Measurements from ENCODE around the gene TCERG1L.

The TCERG1L gene

DNA sequence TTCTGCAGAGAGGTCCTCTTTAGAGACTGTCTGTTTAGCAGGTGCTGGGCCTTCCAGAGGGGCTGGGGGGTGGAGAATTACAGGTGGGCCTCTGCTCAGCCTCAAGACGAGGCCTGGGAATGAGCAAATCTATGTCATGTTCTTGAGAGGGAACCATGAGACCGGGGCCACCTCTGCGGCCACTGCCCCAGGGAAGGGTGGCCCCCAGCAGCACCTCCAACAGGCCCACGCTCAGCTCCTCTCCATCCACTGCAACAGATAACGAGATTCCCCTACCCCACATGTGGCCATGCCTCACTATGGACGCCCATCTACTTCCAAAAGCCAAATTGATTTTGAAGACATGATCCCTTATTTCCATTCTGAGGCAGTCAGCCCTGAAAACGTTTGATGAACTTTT is 176.9 kb downstream of the TCERG1L start:
- no peak for DNase-seq (ENCODE audit: low read depth, low spot score)
- no peak overlapping the region for H3K27ac ChIP-seq

DNA sequence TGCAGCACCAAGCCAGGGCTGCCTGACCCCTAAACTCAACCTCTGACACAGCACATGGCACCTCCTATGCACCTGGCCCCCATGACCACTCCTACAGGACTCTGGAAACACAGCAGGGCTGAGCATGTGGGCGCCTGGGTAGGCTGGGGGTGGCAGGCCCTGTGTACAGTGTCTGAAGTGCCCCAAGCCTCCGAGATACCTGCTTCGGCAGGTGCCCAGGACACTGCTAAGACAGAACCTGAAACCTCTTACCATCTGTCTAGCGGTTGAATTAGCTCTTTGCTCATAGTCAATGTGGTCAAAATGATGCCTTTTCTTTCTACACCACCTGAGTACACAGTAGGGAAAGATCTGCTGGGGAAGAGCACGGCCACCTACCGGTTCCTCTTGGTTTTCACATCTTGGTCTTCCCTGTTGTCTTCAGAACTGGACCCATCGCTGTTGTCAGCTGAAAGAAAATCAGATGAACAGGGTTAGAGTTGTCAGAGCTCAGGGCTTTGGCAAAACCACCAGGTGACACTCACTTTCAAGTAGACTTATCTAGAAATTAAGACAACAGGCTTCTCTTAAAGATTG is 177.4 kb downstream of the TCERG1L start:
- no peak for DNase-seq (ENCODE audit: low read depth, low spot score)
- H3K27ac ChIP-seq: no peak overlapping the region

DNA sequence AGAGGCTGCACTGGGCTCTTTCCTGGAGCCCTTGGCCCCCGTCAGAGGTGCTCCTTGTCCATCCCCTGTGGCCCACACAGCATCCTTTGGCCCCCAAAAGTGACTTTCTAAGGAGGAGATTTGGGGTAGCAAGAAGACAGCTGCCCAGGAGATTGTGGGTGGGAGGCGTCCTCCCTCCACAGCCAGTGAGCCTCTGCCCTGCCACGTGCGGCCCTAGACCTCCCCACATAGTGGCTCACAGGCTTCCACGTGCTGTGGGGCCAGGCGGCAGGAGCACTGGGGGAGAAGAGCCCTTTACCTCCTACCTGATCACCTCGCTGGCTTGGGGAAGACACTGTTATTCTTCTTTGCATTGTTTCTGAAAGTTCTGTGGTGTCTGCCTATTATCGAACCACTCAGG is 178.8 kb downstream of the TCERG1L start:
- DNase-seq (ENCODE audit: low read depth, low spot score): no peak
- no peak overlapping the region for H3K27ac ChIP-seq

DNA sequence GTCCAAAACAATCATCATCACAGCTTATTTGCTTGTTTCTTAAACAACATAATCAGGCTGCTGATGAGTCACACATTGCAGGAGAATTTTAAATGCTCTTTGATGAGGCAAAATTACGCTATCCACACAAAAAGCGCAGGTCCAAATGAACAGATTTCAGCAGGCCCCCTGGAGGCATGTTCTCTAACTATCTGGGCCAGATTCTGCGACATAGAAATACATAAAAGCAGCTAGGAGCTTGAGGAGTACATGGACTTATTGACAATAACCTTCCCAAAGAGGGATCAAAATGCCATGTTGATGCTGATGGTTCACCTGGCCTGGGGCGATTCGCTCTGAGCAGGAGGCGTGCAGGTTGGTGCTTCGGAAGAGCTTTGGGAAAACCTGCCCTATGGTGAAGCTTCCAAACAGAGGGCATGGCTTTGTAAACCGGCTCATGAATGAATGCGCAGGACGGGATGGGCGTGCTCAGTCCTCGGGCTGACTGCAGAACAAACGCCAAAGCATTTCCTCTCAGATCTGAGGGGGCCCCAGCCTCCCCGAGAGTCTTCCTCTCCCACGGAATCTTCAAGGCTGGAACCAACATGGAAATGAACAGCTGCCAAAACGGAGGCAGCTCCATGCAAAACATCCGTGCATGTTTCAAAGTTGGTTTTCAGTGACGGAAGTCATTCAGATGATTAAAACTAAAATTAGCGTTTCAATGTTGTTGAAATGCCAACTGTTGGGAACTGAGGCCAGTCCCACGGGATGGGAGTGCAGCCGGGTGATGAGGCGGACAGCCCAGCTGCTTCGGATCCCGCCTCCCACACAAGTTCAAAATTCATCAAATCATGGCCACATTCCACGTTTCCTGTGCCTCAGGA is 179.6 kb downstream of the TCERG1L start:
- no peak for DNase-seq (ENCODE audit: low read depth, low spot score)
- H3K27ac ChIP-seq: no peak overlapping the region

DNA sequence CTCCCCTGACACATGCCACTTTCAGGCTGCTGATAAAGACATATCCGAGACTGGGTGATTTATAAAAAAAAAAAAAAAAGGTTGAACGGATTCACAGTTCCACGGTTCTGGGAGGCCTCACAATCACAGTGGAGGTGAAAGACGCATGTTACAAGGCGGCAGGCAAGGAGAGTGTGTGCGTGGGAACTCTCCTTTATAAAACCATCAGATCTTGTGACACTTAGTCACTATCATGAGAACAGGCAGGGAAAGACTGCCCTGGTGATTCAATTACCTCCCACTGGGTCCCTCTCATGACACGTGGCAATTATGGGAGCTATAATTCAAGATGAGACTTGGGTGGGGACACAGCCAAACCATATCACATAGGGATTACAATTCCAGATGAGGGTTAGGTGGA is 181.5 kb downstream of the TCERG1L start:
- no peak overlapping the region for H3K27ac ChIP-seq
- DNase-seq (ENCODE audit: low read depth, low spot score): no peak

DNA sequence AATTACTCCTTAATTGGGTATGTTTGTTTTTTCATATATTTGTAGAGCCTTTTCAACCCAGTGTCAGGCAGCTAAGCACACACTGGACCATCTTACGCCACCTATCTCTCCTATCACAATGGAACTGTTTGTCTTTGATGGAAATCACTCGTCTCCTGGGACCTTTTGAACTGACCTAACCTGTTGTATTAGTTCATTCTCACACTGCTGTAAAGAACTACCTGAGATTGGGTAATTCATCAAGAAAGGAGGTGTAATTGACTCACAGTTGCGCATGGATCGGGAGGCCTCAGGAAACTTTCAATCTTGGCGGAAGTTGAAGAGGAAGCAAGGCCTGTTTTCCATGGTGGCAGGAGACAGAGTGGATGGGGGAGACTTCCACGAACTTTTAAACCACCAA is 182.0 kb downstream of the TCERG1L start:
- no peak for DNase-seq (ENCODE audit: low read depth, low spot score)
- H3K27ac ChIP-seq: no peak overlapping the region

DNA sequence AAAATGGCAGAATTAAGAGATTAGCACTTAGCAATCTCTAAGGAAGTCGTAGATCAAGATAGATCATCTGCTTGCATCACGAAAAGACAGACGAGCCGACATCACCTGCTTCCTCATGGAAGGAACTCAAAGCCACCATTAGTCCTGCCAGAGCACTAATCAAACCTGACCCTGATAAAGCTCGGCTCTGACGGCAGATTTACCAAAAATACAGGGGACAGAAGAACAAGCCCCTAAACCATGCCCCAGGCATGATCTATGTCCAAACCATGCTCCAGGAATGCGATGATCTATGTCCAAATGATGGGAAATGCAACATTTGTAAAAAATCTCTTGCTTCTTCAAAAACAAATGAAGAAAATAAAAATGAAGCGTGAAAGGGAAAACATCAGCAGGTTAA is 182.8 kb downstream of the TCERG1L start:
- no peak for DNase-seq (ENCODE audit: low read depth, low spot score)
- no peak overlapping the region for H3K27ac ChIP-seq

DNA sequence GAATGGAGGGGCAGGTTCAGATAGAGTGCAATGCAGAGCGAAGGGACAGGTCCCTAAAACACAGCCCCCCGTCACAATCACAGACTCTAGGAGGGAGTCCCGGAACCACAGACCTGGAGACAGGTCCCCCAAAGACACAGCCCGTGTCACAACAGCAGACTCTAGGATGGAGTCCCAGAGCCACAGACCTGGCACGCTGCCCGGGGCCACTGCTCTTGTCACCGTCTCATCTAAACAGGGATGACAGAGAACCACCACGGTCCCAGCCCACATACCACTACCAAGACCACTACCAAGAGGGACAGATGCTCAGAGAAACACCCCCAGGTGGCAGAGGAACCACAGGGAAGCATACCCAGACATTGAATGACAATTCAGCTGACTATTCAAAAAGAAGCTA is 183.9 kb downstream of the TCERG1L start:
- H3K27ac ChIP-seq: no peak overlapping the region
- no peak for DNase-seq (ENCODE audit: low read depth, low spot score)

DNA sequence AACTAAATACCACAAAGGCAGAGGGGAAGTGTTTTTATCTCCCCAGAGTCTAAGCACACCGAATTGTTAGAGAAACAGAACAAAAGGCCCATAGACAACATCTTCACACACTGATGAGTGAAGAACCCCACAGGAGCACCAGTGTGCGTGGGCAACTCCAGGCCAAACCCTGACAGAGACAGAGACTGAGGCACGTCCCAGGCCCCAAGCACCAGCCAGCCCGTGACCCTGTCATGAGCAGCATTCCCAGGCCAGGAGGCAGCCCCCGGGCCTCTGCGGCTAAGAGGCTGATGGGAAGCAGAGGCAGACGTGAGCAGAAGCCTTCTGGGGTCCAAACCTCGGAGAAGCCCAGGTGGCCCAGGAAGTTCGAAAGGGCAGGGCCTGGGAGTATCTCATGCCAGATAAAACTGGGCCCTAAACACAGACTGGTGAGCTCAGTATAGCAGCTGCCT is 184.4 kb downstream of the TCERG1L start:
- DNase-seq (ENCODE audit: low read depth, low spot score): no peak
- H3K27ac ChIP-seq: no peak overlapping the region

DNA sequence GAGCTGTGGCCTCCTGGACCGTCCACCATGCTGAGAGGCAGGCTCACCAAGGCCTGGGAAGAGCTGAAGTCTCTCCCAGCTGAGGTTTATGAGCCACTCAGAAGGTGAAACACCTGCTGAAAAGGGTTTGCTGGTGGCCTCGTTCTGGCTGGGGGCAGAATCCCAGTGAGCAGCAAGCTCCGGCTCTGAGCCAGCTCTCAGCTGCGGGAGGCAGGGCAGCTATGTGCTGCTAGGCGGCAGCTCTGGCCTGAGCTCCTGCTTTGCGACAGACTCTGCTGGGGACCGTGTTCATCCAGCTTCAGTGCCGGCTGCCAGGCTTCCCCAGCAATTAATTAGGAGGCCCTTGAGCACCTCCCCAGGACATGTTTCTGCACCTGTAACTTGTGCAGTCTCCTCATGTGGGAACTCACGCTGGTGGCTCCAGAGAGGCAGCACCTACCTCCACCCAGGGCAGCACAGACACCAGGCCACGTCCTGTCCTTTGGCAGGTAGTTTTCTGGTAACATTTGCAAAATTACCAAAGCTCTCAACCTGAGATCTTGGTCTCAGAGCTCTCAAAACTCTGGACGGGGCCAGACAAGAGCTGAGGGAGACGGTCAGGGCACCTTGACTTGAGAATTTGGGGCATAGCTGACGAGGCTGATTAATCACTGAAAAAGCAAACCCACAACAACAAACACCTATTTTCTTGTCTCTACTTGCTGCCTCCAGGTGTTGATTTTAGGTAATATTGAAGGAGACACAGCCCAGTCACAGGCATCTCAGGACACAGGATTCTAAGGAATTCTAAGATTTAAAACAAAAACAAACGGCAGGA is 185.0 kb downstream of the TCERG1L start:
- no peak overlapping the region for H3K27ac ChIP-seq
- no peak for DNase-seq (ENCODE audit: low read depth, low spot score)

DNA sequence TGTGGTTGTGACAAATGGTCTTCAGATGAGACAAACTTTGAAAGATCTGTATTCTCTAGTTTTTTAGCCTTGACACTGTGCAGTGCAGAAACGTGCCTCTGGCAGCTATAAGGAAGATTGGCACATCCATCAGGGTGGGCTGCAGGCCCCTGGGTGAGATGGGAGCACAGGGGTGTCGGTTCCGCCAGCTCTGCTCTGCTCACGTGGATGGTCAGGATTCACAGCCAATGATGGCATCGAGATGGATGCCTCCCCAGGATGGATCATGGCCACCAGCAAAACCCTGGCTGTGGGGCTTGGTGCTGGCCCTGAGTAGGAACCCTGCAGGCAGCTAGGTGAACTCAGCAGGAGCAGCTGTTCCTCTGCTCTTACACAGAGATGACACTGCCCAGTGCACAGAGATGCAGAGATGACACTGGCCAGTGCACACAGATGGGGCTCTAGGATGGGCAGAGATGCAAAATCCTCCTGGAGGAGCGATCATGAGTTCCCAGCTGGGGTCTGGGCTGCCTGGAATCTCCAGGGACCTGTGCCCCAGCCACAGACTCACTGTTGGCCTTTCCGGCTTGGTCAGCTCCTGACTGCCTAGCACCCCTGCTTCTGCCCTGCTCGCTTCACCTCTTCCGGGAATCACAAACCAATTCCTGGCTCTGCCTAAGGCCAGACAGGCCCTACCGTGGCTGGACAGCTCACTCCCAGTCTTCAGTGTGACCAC is 185.9 kb downstream of the TCERG1L start:
- no peak for DNase-seq (ENCODE audit: low read depth, low spot score)
- H3K27ac ChIP-seq: no peak overlapping the region

DNA sequence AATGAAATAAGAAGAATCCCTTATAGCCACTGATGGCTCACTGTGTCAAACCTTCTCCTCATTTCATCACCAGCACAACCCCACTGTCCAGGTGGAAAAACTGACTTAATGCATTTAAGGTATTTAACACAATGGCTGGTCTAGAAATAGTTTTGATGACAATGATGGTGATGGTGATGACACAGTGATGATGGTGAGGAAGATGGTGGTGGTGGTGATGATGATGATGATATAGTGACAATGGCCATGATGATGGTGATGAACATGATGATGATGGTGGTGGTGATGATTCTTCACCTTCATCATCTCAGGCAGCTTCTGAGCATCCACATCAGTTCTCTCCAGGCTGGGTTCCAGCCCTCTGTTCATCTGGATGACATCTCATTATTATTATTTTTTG is 186.6 kb downstream of the TCERG1L start:
- no peak for DNase-seq (ENCODE audit: low read depth, low spot score)

DNA sequence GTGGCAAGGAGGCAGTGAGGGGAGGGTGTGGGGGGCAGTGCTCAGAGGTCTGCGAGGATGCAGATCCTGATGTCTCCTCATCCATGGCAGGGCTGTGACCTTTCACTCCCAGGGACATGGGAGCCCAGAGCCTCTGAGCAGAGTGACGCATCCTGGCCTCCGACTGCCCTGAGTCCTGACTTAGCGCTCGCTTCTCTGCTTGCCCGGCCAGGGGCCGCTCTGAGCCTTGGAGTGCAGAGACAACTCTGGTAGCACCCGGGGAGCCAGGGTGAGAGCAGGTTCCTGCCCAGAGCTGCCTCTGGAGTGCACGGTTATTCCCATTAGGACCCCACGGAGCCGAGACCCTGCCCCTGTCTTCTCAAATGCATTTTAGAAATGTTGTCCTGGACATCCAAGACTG is 188.0 kb downstream of the TCERG1L start:
- DNase-seq (ENCODE audit: low read depth, low spot score): no peak
- H3K27ac ChIP-seq: no peak overlapping the region

More for the DNA sequence above, 186.6 kb downstream of the TCERG1L start:
- no peak overlapping the region for H3K27ac ChIP-seq

DNA sequence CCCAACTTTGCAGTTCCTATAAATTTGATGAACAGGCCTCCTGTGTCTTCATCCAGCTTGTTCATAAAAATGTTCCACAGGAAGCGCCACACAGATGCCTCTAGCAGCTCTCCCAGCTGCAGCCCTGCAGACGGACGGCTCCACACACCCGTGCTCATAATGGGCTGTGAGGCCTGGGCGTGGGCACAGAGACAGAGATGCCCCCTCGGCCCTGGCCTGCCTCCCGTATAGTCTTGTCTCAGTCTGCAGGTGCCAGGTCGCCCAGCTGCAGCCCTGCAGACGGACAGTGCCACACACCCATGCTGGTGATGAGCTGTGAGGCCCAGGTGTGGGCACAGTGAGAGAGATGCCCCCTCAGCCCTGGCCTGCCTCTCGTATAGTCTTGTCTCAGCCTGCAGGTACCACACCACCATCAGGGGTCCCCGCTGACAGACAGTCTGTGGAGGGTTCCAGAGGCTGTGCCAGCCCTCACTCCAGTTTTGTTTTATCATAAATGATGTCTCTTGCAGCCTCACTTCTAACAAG is 189.9 kb downstream of the TCERG1L start:
- no peak overlapping the region for H3K27ac ChIP-seq
- no peak for DNase-seq (ENCODE audit: low read depth, low spot score)

DNA sequence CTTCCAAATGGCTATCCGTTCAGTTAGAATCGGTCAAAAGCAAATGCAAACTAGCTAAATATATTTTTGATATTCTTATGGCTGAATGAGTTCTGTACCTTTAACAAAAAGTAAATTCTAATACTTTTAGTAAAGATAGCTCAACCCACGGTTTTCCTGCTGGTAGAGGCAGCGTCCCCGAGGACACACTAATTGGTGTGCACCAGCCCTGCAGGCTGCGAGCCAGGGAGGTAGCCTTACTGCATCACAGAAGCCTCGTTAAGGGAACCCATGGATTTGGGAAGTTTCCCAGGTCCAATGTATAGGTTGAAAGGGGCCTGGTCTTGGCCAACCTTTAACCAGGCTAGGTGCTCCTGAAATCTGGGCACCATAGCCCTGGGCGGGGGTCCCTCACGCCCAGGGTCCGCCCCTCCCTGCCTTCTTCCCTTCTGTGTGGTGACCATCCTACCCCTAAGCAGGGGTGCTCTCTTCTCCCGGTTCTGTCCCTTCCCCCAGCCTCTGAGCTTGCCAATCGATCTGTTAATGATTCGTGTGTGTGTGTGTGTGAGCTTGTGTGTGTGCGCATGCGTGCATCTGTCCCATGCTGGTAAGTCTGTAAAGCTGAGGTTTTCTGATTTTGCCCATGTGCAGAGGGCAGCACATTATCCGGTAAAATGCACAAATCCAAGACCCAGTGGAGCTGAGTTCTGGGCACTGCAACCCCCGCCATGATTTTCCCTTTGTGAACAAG is 191.7 kb downstream of the TCERG1L start:
- H3K27ac ChIP-seq: no peak overlapping the region
- no peak for DNase-seq (ENCODE audit: low read depth, low spot score)

DNA sequence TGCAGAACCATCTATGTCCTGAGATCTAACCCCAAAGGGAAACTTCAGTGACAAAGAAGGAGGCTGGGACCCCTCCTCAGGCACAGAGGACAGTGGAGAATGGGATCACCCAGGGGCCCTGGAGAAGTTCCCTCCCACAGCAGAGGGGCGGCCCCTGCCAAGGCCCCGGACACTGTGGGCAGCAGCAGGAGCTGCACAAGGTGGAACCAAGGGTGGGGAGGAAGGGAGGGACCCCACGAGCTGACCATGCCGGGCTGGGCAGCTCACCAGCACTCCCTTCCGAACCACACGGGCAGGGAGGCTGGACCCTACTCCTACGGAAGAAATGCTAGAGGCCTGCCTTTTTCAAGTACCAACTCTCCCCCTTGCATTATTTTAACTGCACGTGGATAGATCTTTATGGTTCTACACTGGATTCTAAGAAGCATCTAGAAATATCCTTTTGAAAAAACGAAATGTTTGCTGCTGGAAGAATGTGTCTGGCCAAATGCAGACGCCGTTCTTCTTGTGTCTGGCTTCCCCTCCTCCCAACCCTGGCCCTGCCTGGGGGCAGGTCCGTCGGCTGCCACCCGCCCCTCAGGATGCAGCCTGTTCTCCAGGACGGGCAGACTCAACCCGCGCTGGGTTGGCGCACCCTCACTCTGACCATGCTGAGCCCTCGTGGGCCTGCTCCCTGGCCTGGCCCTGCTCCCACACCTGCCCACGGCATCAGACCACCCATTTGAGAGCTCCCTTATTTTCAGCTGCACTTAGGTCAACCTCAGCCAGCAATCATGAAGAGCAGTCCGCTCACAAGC is 193.9 kb downstream of the TCERG1L start:
- no peak for DNase-seq (ENCODE audit: low read depth, low spot score)
- H3K27ac ChIP-seq: no peak overlapping the region

DNA sequence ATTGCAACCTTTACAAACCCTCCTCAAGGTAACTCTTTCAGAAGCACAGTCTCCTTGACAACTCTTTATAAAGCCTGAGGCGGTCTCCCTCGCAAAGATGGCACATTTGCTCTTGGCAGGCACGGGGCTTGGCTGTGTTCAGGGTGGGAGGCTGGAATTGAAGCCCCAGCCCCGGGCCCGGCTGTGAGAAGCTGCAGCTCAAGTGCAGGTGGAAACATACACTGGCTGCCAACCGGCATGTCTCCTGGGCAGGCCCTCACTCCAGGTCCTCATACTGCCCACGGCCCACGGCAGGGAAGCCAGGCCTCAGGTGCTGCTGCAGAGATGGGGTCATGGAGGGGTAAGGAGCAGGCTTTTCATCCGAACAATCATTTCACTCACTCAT is 194.5 kb downstream of the TCERG1L start:
- no peak for DNase-seq (ENCODE audit: low read depth, low spot score)
- H3K27ac ChIP-seq: no peak overlapping the region

DNA sequence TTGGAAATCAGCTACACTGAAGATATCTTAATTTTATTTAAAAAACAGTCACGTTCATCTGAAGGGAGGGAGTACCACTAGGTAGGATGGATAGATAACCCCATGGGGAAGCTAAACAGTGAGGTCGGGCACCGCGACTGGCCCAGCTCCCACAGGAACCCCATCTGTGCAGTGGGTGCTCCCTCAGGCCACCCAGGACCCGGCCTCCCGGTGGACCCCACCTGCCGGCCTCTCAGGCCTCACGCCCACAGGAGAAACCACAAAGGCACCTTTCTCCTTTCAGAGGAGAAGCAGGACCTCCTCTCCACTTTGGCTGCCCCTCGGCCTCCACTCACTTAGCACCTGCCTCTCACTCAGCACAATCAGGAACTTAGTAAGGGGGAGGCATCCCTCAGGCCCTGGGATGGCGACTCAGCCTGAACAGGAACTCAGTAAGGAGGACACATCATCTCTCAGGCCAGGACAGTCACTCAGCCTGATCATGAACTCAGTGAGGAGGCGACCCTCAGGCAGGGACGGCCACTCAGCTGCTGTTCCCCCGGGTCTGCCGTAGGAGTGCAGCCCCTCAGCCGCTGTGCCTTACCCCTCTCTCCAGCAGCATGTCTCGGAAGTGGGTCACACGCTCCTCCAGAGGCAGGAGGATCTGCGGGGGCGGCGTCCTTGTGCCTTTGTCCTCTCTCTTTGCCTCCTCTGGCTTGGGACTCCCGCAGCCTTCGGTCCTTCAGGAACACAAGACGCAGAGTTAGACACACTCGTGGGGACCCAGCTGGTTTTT is 195.1 kb downstream of the TCERG1L start:
- no peak overlapping the region for H3K27ac ChIP-seq
- DNase-seq (ENCODE audit: low read depth, low spot score): no peak

All from epithelial cell of prostate (primary cell).